Measurements from ENCODE around the gene RIMBP2. TPM values are rescaled to one million over a fixed set of nuclear protein-coding genes. Genes with fewer than 3 reads are reported as not detected.
"Not testable (repeated sequence)": the region's sequence is repeated elsewhere in the genome, so short reads cannot be mapped to it uniquely, and the experiment has no call there.

The RIMBP2 gene
- total RNA-seq, 1 experiment from 2014 or later: not detected

- no TSS peak for BruUV-seq (replicated peaks)
- TF ChIP-seq CTCF (IDR thresholded peaks at IDR 0.05; ENCODE audit: unreplicated experiment): no peak
- Mint-ChIP-seq H3K27me3 (ENCODE audit: insufficient read depth, unreplicated experiment) (no peaks in the 10 kb centered on the region), H3K36me3 (ENCODE audit: insufficient read depth, unreplicated experiment) (no peaks in the 10 kb centered on the region), H3K4me1 (ENCODE audit: insufficient read depth, unreplicated experiment) (no peaks in the 10 kb centered on the region), H3K9me3 (ENCODE audit: unreplicated experiment) (no peaks in the 10 kb centered on the region), H3K27ac (ENCODE audit: low read depth, unreplicated experiment) (no peak overlapping the region), H3K4me3 (ENCODE audit: unreplicated experiment) (no peak overlapping the region)
- intact Hi-C loops (cut with micrococcal nuclease): no loop called here
- ChIA-PET CTCF (no interaction called here), POLR2A (no interaction called here)
- DNase-seq (ENCODE audit: unreplicated experiment): no peak
Observed at GRCh38 chr12:130590685-130591084, 125.4 kb downstream of the RIMBP2 start.

DNA sequence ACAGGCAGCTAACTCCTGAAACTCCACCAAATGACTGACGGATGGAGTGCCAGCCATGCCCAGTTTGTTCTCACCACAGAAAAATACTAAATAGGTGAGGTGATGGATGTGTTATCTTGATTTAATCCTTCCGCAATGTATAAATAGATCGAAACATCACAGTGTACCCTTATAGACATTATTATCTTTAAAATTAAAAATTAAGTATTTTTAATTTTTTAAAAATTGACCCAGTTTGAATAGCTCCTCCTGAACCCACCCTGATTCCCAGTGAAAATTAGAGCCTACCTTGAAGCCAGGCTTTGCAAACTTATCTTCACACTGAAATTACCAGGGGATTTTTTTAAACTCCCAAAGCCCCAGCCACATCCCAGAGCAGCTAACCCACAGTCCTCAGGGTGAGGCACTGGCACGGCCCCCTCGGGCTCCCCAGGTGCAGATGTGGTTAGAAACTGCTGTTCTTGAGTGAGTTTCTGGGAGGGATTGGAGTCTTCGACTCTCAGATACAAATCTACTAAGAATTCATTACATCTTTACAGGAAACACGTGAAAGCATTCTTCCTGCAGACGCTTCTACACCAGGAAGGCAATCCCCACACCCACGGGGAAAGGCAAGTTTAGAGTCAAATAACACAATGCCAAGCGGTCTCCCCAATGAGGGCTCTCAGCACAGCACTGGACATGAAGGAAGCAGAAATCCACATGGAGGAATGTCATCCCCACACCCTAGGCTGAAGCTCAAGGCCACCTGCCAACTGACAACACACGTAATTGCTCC lies 126.4 kb downstream of the RIMBP2 start:
- no peak for DNase-seq (ENCODE audit: unreplicated experiment)
- H3K4me3 Mint-ChIP-seq (ENCODE audit: unreplicated experiment): no peak overlapping the region
- H3K27ac Mint-ChIP-seq (ENCODE audit: low read depth, unreplicated experiment): no peak overlapping the region
- no peaks in the 10 kb centered on the region for H3K4me1 Mint-ChIP-seq (ENCODE audit: insufficient read depth, unreplicated experiment)
- intact Hi-C loops (cut with micrococcal nuclease): no loop called here
- no peak for TF ChIP-seq CTCF (IDR thresholded peaks at IDR 0.05; ENCODE audit: unreplicated experiment)
- no peaks in the 10 kb centered on the region for H3K36me3 Mint-ChIP-seq (ENCODE audit: insufficient read depth, unreplicated experiment)
- H3K9me3 Mint-ChIP-seq (ENCODE audit: unreplicated experiment): no peaks in the 10 kb centered on the region
- H3K27me3 Mint-ChIP-seq (ENCODE audit: insufficient read depth, unreplicated experiment): no peaks in the 10 kb centered on the region
- POLR2A ChIA-PET: no interaction called here
- CTCF ChIA-PET: no interaction called here
- no TSS peak for BruUV-seq (replicated peaks)

- H3K27me3 Mint-ChIP-seq (ENCODE audit: insufficient read depth, unreplicated experiment): no peaks in the 10 kb centered on the region
- ChIA-PET POLR2A (interaction anchor here (0.6 kb wide), 1 partner anchor 83 kb away, joined by 3 read pairs; no protein-coding TSS in a partner anchor), CTCF (interaction anchor here (0.6 to 0.9 kb wide), 3 partner anchors 159 to 673 kb away, joined by 3 to 4 read pairs (median 3); no protein-coding TSS in a partner anchor)
- H3K36me3 Mint-ChIP-seq (ENCODE audit: insufficient read depth, unreplicated experiment): no peaks in the 10 kb centered on the region
- no peaks in the 10 kb centered on the region for H3K9me3 Mint-ChIP-seq (ENCODE audit: unreplicated experiment)
- H3K27ac Mint-ChIP-seq (ENCODE audit: low read depth, unreplicated experiment): no peak overlapping the region
- H3K4me1 Mint-ChIP-seq (ENCODE audit: insufficient read depth, unreplicated experiment): no peaks in the 10 kb centered on the region
- no peak for TF ChIP-seq CTCF (IDR thresholded peaks at IDR 0.05; ENCODE audit: unreplicated experiment)
- intact Hi-C loops (cut with micrococcal nuclease): no loop called here
- no TSS peak for BruUV-seq (replicated peaks)
- no peak for DNase-seq (ENCODE audit: unreplicated experiment)
- no peak overlapping the region for H3K4me3 Mint-ChIP-seq (ENCODE audit: unreplicated experiment)
Observed at GRCh38 chr12:130588696-130589539, 127.2 kb downstream of the RIMBP2 start.

GRCh38 chr12:130587966-130588365 lies 128.1 kb downstream of the RIMBP2 start:
- intact Hi-C loops (cut with micrococcal nuclease): no loop called here
- no peak for TF ChIP-seq CTCF (IDR thresholded peaks at IDR 0.05; ENCODE audit: unreplicated experiment)
- H3K27me3 Mint-ChIP-seq (ENCODE audit: insufficient read depth, unreplicated experiment): no peaks in the 10 kb centered on the region
- no peaks in the 10 kb centered on the region for H3K9me3 Mint-ChIP-seq (ENCODE audit: unreplicated experiment)
- no TSS peak for BruUV-seq (replicated peaks)
- no peaks in the 10 kb centered on the region for H3K4me1 Mint-ChIP-seq (ENCODE audit: insufficient read depth, unreplicated experiment)
- ChIA-PET POLR2A (interaction anchor here (0.6 kb wide), 1 partner anchor 82 kb away, joined by 3 read pairs; no protein-coding TSS in a partner anchor), CTCF (interaction anchor here (0.6 to 0.9 kb wide), 3 partner anchors 92 to 214 kb away, joined by 3 to 4 read pairs (median 3); no protein-coding TSS in a partner anchor)
- no peak for DNase-seq (ENCODE audit: unreplicated experiment)
- H3K36me3 Mint-ChIP-seq (ENCODE audit: insufficient read depth, unreplicated experiment): no peaks in the 10 kb centered on the region
- no peak overlapping the region for H3K4me3 Mint-ChIP-seq (ENCODE audit: unreplicated experiment)
- no peak overlapping the region for H3K27ac Mint-ChIP-seq (ENCODE audit: low read depth, unreplicated experiment)

DNA sequence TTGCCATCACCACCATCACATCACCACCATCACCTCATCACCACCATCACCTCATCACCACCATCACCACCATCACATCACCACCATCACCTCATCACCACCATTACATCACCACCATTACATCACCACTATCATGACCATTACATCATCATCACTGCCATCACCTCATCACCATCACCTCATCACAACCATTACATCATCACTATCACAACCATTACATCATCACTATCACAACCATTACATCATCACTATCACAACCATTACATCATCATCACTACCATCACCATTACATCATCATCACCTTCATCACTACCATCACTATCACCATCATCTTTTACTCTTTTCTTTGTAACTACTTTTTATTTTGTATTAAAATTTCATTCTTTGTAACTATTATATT lies 131.6 kb downstream of the RIMBP2 start:
- DNase-seq (ENCODE audit: unreplicated experiment): not testable (repeated sequence)

More for the DNA sequence above, 131.6 kb downstream of the RIMBP2 start:
- BruUV-seq (replicated peaks); H3K4me1 Mint-ChIP-seq (ENCODE audit: insufficient read depth, unreplicated experiment); H3K9me3 Mint-ChIP-seq (ENCODE audit: unreplicated experiment); intact Hi-C loops (cut with micrococcal nuclease); POLR2A ChIA-PET; H3K36me3 Mint-ChIP-seq (ENCODE audit: insufficient read depth, unreplicated experiment); H3K27me3 Mint-ChIP-seq (ENCODE audit: insufficient read depth, unreplicated experiment); H3K4me3 Mint-ChIP-seq (ENCODE audit: unreplicated experiment); H3K27ac Mint-ChIP-seq (ENCODE audit: low read depth, unreplicated experiment): not testable (repeated sequence)
- CTCF ChIA-PET: interaction anchor here (0.6 kb wide), 1 partner anchor 915 kb away, joined by 4 read pairs; no protein-coding TSS in a partner anchor

Measured in MCF 10A (cell line).